ENCODE results near the gene UBAP2. TPM values are rescaled to one million over a fixed set of nuclear protein-coding genes. Genes with fewer than 3 reads are reported as not detected.

UBAP2 gene
- total RNA-seq, 2 experiments from 2014 or later, result 24.7 to 26.5 TPM

DNA sequence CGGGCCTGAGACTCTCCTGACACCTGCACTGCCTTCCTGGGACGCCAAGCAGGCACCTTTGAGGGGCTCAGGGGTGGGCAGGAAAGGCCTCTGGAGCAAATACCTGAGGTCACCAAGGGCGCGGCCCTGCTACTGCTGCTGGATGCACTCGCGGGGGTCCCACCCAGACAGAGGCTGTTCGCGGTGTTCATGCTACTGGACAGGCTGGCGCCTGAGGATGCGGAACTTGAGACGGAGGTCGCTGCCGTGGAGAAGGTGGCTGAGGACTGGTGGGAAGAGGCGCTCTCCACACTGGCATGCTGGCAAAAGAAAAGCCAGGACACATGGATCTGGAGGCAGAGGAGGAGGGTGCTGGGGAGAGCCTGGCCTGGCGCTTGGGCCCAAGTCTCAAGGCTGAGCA lies 121.0 kb downstream of the UBAP2 start:
- H3K36me3 ChIP-seq (ENCODE audit: insufficient read depth, low read length), result peaks cover 83% of the 10 kb centered on the region
- H3K27me3 ChIP-seq (ENCODE audit: control insufficient read depth in 1 of 2, insufficient read depth in 2 of 2, low read length in 2 of 2), result no peaks in the 10 kb centered on the region
- intact Hi-C loops (cut with DNase I, micrococcal nuclease), result no loop called here
- ChIA-PET CTCF (no interaction called here), POLR2A (no interaction called here)
- no peak overlapping the region for H3K4me3 Mint-ChIP-seq
- no peak overlapping the region for H3K27ac Mint-ChIP-seq
- no peaks in the 10 kb centered on the region for H3K4me1 ChIP-seq (ENCODE audit: insufficient read depth, low read length)
- no peak for ATAC-seq (ENCODE audit: poor library complexity)
- no peaks in the 10 kb centered on the region for H3K27me3 Mint-ChIP-seq
- H3K36me3 Mint-ChIP-seq (ENCODE audit: low read depth), result peaks cover 96% of the 10 kb centered on the region
- no peaks in the 10 kb centered on the region for H3K9me3 ChIP-seq (ENCODE audit: control insufficient read depth in 1 of 2, insufficient read depth in 1 of 2, low read length in 2 of 2)
- no peak for DNase-seq
- no peak overlapping the region for H3K27ac ChIP-seq (ENCODE audit: low read depth in 1 of 2, low read length in 2 of 2)
- H3K9me3 Mint-ChIP-seq, result no peaks in the 10 kb centered on the region
- no peak overlapping the region for H3K4me3 ChIP-seq (ENCODE audit: low read length)
- TF ChIP-seq, protein P1, sequence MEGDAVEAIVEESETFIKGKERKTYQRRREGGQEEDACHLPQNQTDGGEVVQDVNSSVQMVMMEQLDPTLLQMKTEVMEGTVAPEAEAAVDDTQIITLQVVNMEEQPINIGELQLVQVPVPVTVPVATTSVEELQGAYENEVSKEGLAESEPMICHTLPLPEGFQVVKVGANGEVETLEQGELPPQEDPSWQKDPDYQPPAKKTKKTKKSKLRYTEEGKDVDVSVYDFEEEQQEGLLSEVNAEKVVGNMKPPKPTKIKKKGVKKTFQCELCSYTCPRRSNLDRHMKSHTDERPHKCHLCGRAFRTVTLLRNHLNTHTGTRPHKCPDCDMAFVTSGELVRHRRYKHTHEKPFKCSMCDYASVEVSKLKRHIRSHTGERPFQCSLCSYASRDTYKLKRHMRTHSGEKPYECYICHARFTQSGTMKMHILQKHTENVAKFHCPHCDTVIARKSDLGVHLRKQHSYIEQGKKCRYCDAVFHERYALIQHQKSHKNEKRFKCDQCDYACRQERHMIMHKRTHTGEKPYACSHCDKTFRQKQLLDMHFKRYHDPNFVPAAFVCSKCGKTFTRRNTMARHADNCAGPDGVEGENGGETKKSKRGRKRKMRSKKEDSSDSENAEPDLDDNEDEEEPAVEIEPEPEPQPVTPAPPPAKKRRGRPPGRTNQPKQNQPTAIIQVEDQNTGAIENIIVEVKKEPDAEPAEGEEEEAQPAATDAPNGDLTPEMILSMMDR (IDR thresholded peaks at IDR 0.05), result no peak
- H3K4me1 Mint-ChIP-seq (ENCODE audit: low read depth), result no peaks in the 10 kb centered on the region

DNA sequence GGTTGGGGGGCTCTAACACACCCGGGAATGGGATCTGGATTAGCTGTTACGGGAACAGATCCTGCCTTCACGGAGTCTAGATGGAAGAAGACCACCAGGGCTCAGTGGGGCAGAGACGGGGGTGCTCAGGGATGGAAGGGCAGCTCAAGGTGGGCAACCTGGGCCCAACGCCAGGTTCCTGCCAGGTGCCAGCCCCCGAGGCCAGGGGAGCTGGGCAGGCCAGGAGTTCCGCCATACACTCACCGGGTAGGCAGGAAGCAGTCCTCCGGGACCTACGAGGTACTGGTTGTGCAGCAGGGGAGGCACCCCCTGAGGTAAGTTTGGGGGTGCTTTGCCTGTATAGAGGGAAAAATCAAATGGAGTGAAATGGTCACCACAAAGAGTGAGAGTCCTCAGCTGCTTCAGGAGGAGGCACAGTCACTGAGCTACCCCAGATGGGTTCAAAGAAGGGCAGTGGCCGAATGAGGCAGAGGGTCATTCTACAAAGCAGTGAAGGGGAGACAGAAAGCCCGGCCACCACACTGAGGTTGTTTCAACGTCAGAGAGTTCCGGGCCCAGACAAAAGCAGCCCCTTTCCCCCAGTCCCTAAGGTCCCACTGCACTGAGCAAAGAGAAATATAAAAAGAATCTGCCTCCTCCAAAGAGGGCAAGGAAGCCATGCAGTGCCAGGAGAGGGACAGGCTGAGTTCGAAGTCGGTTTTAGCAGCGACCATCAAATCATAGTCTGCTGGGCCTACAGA lies 121.8 kb downstream of the UBAP2 start:
- DNase-seq (no peak), ATAC-seq (ENCODE audit: poor library complexity) (no peak)
- Mint-ChIP-seq H3K36me3 (ENCODE audit: low read depth) (peaks cover 96% of the 10 kb centered on the region), H3K9me3 (no peaks in the 10 kb centered on the region), H3K27ac (no peak overlapping the region), H3K4me3 (no peak overlapping the region), H3K27me3 (no peaks in the 10 kb centered on the region), H3K4me1 (ENCODE audit: low read depth) (no peaks in the 10 kb centered on the region)
- Histone ChIP-seq H3K27ac (ENCODE audit: low read depth in 1 of 2, low read length in 2 of 2) (no peak overlapping the region), H3K4me3 (ENCODE audit: low read length) (no peak overlapping the region), H3K36me3 (ENCODE audit: insufficient read depth, low read length) (peaks cover 83% of the 10 kb centered on the region), H3K9me3 (ENCODE audit: control insufficient read depth in 1 of 2, insufficient read depth in 1 of 2, low read length in 2 of 2) (no peaks in the 10 kb centered on the region), H3K4me1 (ENCODE audit: insufficient read depth, low read length) (no peaks in the 10 kb centered on the region), H3K27me3 (ENCODE audit: control insufficient read depth in 1 of 2, insufficient read depth in 2 of 2, low read length in 2 of 2) (no peaks in the 10 kb centered on the region)
- intact Hi-C loops (cut with DNase I, micrococcal nuclease), result no loop called here
- POLR2A ChIA-PET, result no interaction called here
- TF ChIP-seq, protein P1 (IDR thresholded peaks at IDR 0.05), result no peak
- CTCF ChIA-PET, result no interaction called here

DNA sequence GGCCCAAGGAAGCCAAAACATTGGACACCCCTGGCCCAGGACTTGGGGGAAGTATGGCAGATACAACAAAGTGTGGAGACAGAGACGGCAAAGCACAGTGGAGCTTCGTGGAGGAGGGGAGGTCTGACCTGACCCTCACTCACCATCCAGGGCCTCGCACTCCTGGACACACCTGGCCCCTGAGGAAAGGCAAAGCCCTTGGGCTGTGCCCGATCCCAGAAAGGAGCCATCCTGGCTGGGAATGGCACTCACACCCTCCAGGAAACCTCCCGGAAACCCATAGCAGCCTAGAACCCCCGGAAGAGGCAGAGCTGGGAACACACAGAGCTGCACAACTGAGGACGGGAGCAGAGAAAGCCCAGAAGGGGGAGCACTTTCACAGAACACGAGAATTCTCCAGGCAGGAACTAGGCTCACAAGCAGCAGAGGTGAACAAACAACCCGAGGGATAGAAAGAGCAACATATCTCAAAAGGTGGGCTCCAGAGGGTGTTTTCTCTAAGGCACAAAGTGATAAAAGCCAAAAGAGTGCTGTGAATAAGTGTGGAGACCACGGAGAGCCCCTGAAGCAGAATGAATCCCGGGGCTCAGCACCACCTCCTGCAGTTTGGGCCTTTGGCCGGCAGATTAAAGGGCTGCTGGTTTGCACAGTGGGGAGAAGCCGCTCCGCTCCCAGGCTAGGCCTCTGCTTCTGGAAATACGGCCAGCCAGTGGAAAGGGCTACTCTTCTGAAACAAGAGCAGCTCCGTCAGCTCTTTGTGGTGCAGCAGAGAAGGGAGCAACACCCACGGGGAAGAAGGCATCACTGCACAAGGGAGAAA lies 123.5 kb downstream of the UBAP2 start:
- H3K27ac Mint-ChIP-seq, result no peak overlapping the region
- H3K36me3 Mint-ChIP-seq (ENCODE audit: low read depth), result peaks cover 96% of the 10 kb centered on the region
- no peaks in the 10 kb centered on the region for H3K4me1 Mint-ChIP-seq (ENCODE audit: low read depth)
- H3K27me3 ChIP-seq (ENCODE audit: control insufficient read depth in 1 of 2, insufficient read depth in 2 of 2, low read length in 2 of 2), result no peaks in the 10 kb centered on the region
- TF ChIP-seq, protein P1 (IDR thresholded peaks at IDR 0.05), result peak; percentile 38
- ChIA-PET CTCF (interaction anchor here (1.3 kb wide), 1 partner anchor 8 kb away, joined by 4 read pairs; no protein-coding TSS in a partner anchor), POLR2A (interaction anchor here (1.0 kb wide), 1 partner anchor 149 kb away, joined by 3 read pairs; no protein-coding TSS in a partner anchor)
- DNase-seq (peak in 5 of 14 experiments; percentile 5 to 42 (median 25)), ATAC-seq (ENCODE audit: poor library complexity) (no peak)
- H3K36me3 ChIP-seq (ENCODE audit: insufficient read depth, low read length), result peaks cover 84% of the 10 kb centered on the region
- H3K9me3 ChIP-seq (ENCODE audit: control insufficient read depth in 1 of 2, insufficient read depth in 1 of 2, low read length in 2 of 2), result no peaks in the 10 kb centered on the region
- H3K27me3 Mint-ChIP-seq, result no peaks in the 10 kb centered on the region
- H3K4me3 ChIP-seq (ENCODE audit: low read length), result no peak overlapping the region
- H3K27ac ChIP-seq (ENCODE audit: low read depth in 1 of 2, low read length in 2 of 2), result no peak overlapping the region
- no peak overlapping the region for H3K4me3 Mint-ChIP-seq
- H3K9me3 Mint-ChIP-seq, result no peaks in the 10 kb centered on the region
- intact Hi-C loops (cut with DNase I, micrococcal nuclease), result loop anchor here in 1 of 2 experiments (5.0 kb wide), 1 partner anchor 113 kb away; no protein-coding TSS in a partner anchor
- no peaks in the 10 kb centered on the region for H3K4me1 ChIP-seq (ENCODE audit: insufficient read depth, low read length)
